ENCODE results near the gene MUC5AC. TPM values are rescaled to one million over a fixed set of nuclear protein-coding genes. Genes with fewer than 3 reads are reported as not detected.
"Not testable (repeated sequence)": the region's sequence is repeated elsewhere in the genome, so short reads cannot be mapped to it uniquely, and the experiment has no call there.

The MUC5AC gene
- polyA plus RNA-seq, 1 donor (not counting 4 experiments of a cell fraction or from before 2014, with no cell fraction given): not detected

DNA sequence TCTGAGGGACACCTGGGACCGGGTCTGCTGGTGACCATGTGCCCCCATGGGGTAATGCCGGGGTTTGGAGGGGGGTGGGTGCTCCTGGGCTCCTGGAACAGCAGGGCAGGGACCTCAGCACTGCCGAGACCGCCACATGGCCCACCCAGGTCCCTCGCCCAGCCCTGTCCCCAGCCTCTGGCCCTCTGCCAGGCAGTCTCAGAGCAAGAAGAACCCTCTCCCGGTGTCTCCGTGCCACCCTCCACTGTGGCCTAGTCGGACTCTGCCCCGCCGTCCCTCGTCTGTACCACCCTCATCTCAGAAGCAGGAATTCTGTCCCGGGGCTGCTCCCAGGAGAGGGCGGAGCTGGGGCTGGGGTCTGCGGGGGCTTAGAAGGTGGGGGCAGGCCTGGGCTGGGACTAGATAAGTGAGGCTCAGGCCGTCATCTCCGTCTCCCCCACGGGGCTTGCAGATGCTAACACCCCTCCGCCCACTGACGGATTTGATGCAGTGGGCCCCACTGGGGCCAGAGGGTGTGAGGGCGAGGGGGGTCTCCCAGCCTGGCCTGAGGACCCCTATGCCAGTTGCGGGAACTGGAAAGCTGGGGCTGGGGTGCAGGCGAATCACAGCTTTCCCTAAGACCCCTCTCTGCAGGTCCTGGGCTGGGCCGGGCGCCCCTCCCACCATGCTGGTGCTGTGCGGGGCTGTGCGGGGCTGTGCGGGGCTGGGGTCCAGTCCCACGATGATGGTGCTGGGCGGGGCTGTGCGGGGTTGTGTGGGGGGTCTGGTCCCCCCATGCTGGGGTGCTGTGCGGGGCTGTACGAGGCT, 1.1 kb downstream of the MUC5AC start:
- DNase-seq (ENCODE audit: low read depth, low spot score) (no peak), FAIRE-seq (no peak)
- no peak overlapping the region for H3K4me2 ChIP-seq (ENCODE audit: control insufficient read depth, extremely low read depth, insufficient read depth, low read depth, low read length)
- H3K27ac ChIP-seq (ENCODE audit: control insufficient read depth, insufficient read depth, low read length): no peak overlapping the region
- H3K36me3 ChIP-seq (ENCODE audit: control insufficient read depth in 2 of 2, extremely low read depth in 1 of 2, insufficient read depth in 2 of 2, low read length in 2 of 2): no peaks in the 10 kb centered on the region
- no peaks in the 10 kb centered on the region for H3K4me1 ChIP-seq (ENCODE audit: control insufficient read depth, extremely low read depth, insufficient read depth, low read length)
- H3K79me2 ChIP-seq (ENCODE audit: control insufficient read depth, insufficient read depth, low read length): no peaks in the 10 kb centered on the region
- H3K27me3 ChIP-seq (ENCODE audit: control insufficient read depth, extremely low read depth, insufficient read depth, low read length): no peaks in the 10 kb centered on the region
- H3K4me3 ChIP-seq (ENCODE audit: control insufficient read depth in 2 of 3, extremely low read depth in 1 of 3, insufficient read depth in 2 of 3, low read depth in 1 of 3, low read length in 3 of 3): no peak overlapping the region
- no peak overlapping the region for H3K9ac ChIP-seq (ENCODE audit: control insufficient read depth, extremely low read depth, insufficient read depth, low read length)
- H4K20me1 ChIP-seq (ENCODE audit: control insufficient read depth, extremely low read depth, insufficient read depth, low read length): no peaks in the 10 kb centered on the region
- no peak overlapping the region for H2AFZ ChIP-seq (ENCODE audit: control insufficient read depth, low read length)
- TF ChIP-seq EZH2 (IDR thresholded peaks at IDR 0.05; ENCODE audit: low read length): no peak
- TF ChIP-seq, protein P1, sequence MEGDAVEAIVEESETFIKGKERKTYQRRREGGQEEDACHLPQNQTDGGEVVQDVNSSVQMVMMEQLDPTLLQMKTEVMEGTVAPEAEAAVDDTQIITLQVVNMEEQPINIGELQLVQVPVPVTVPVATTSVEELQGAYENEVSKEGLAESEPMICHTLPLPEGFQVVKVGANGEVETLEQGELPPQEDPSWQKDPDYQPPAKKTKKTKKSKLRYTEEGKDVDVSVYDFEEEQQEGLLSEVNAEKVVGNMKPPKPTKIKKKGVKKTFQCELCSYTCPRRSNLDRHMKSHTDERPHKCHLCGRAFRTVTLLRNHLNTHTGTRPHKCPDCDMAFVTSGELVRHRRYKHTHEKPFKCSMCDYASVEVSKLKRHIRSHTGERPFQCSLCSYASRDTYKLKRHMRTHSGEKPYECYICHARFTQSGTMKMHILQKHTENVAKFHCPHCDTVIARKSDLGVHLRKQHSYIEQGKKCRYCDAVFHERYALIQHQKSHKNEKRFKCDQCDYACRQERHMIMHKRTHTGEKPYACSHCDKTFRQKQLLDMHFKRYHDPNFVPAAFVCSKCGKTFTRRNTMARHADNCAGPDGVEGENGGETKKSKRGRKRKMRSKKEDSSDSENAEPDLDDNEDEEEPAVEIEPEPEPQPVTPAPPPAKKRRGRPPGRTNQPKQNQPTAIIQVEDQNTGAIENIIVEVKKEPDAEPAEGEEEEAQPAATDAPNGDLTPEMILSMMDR (optimal IDR thresholded peaks at IDR 0.05 in 1 of 3, IDR thresholded peaks at IDR 0.05 in 1 of 3, conservative IDR thresholded peaks at IDR 0.05 in 1 of 3; ENCODE audit: extremely low read depth in 1 of 3, insufficient read depth in 2 of 3, low read length in 3 of 3): no peak
- dilution Hi-C loops (cut with MboI; ENCODE audit: extremely low pct_ligation_motif_present, low sequenced_read_pairs): no loop called here
- H3K9me3 ChIP-seq (ENCODE audit: control insufficient read depth, low read depth, low read length): no peaks in the 10 kb centered on the region
- H3K9me1 ChIP-seq (ENCODE audit: control insufficient read depth, extremely low read depth, insufficient read depth, low read length): no peaks in the 10 kb centered on the region

DNA sequence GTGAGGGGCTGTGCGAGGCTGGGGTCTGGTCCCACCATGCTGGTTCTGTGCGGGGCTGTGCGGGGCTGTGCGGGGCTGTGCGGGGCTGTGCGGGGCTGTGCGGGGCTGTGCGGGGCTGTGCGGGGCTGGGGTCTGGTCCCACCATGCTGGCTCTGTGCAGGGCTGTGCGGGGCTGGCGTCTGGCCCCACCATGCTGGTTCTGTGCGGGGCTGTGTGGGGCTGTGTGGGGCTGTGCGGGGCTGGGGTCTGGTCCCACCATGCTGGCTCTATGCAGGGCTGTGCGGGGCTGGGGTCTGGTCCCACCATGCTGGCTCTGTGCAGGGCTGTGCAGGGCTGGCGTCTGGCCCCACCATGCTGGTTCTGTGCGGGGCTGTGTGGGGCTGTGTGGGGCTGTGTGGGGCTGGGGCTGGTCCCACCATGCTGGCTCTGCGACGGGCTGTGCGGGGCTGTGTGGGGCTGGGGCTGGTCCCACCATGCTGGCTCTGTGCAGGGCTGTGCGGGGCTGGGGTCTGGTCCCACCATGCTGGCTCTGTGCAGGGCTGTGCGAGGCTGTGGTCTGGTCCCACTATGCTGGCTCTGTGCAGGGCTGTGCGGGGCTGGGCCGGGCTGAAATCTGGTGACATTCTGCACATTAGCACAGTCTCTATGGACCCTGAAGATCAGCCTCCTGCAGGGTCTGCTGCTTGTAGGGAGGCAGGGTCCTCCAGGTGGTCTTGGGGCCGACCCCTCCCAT, 1.9 kb downstream of the MUC5AC start:
- H3K36me3 ChIP-seq (ENCODE audit: control insufficient read depth in 2 of 2, extremely low read depth in 1 of 2, insufficient read depth in 2 of 2, low read length in 2 of 2); H3K4me1 ChIP-seq (ENCODE audit: control insufficient read depth, extremely low read depth, insufficient read depth, low read length); DNase-seq (ENCODE audit: low read depth, low spot score); H3K9me3 ChIP-seq (ENCODE audit: control insufficient read depth, low read depth, low read length); dilution Hi-C loops (cut with MboI; ENCODE audit: extremely low pct_ligation_motif_present, low sequenced_read_pairs); H2AFZ ChIP-seq (ENCODE audit: control insufficient read depth, low read length); H3K27me3 ChIP-seq (ENCODE audit: control insufficient read depth, extremely low read depth, insufficient read depth, low read length); H3K9ac ChIP-seq (ENCODE audit: control insufficient read depth, extremely low read depth, insufficient read depth, low read length); H3K9me1 ChIP-seq (ENCODE audit: control insufficient read depth, extremely low read depth, insufficient read depth, low read length); H4K20me1 ChIP-seq (ENCODE audit: control insufficient read depth, extremely low read depth, insufficient read depth, low read length); H3K79me2 ChIP-seq (ENCODE audit: control insufficient read depth, insufficient read depth, low read length); FAIRE-seq; H3K27ac ChIP-seq (ENCODE audit: control insufficient read depth, insufficient read depth, low read length); H3K4me3 ChIP-seq (ENCODE audit: control insufficient read depth in 2 of 3, extremely low read depth in 1 of 3, insufficient read depth in 2 of 3, low read depth in 1 of 3, low read length in 3 of 3); H3K4me2 ChIP-seq (ENCODE audit: control insufficient read depth, extremely low read depth, insufficient read depth, low read depth, low read length): not testable (repeated sequence)
